Neuron (in vitro differentiated cells): Measurements from ENCODE around the gene SSX4.
"Not testable (repeated sequence)": the region's sequence is repeated elsewhere in the genome, so short reads cannot be mapped to it uniquely, and the experiment has no call there.

ENCODE experiments used
- H2AFZ ChIP-seq: one replicate; pipeline ENCODE4 v1.6.1; 2013; ENCODE audit warnings: low read depth, mild to moderate bottlenecking, inconsistent platforms, low read length, moderate library complexity
- H3K27me3 ChIP-seq: one replicate; pipeline ENCODE4 v1.6.1; 2013; ENCODE audit warnings: low read length; ENCODE audit not compliant: insufficient read depth
- H3K36me3 ChIP-seq: one replicate; pipeline ENCODE4 v1.6.1; 2013; ENCODE audit warnings: low read length; ENCODE audit not compliant: insufficient read depth
- H3K4me1 ChIP-seq: one replicate; pipeline ENCODE4 v1.6.1; 2013; ENCODE audit warnings: low read length; ENCODE audit not compliant: insufficient read depth
- H3K4me3 ChIP-seq: 2 replicates; pipeline ENCODE4 v1.5.1; 2013; ENCODE audit warnings: mild to moderate bottlenecking, low read length, moderate library complexity
- H3K9me3 ChIP-seq: one replicate; pipeline ENCODE4 v1.6.1; 2013; ENCODE audit warnings: low read length

The SSX4 gene

DNA sequence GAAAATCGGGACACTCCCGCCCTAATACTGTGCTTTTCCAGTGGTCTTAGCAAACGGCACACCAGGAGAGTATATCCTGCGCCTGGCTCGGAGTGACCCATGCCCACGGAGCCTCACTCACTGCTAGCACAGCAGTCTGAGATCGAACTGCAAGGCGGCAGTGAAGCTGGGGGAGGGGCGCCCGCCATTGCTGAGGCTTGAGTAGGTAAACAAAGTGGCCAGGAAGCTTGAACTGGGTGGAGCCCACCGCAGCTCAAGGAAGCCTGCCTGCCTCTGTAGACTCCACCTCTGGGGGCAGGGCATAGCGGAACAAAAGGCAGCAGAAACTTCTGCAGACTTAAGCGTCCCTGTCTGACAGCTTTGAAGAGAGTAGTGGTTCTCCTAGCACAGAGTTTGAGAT, 50.4 kb downstream of the SSX4 start:
- not testable (repeated sequence) for H3K36me3 ChIP-seq, H3K9me3 ChIP-seq, H3K4me3 ChIP-seq, H3K4me1 ChIP-seq, H3K27me3 ChIP-seq, H2AFZ ChIP-seq
